Measurements from ENCODE around the gene TBX3. TPM values are rescaled to one million over a fixed set of nuclear protein-coding genes. Genes with fewer than 3 reads are reported as not detected.

Gene TBX3
- total RNA-seq, 1 donor from 2014 or later, result 102 TPM

DNA sequence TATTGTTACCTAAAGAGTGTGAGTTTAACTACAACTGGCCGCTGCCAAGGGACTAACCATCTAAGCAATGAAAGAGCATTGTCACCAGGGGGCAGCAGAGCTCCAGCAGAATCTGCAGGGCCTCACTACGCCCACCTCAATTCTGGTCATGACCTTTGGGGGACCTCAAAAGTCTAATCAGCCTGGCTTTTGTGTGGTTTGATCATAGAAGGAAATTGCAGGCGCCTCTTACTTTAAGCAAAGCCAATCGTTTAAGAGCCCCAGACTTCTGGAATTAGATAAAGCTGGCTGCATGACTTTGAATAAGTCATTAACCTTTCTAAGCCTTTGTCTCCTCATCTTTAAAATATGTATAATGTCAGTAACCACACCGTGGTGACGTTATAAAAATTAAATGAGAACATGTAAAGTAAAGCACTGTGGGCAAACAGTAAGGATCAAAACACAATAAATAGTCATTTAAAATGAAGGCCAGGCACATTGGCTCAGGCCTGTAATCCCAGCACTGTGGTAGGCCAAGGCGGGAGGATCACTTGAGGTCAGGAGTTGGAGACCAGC is 58.6 kb downstream of the TBX3 start:
- peak; percentile 76 for DNase-seq (ENCODE audit: extremely low spot score, unreplicated experiment)
- no peak overlapping the region for H3K4me3 Mint-ChIP-seq
- H3K27ac Mint-ChIP-seq, result no peak overlapping the region
- H3K36me3 Mint-ChIP-seq, result no peaks in the 10 kb centered on the region
- H3K9me3 Mint-ChIP-seq, result peaks cover 3% of the 10 kb centered on the region
- TF ChIP-seq CTCF (conservative IDR thresholded peaks at IDR 0.05), result peak; percentile 92
- H3K4me1 Mint-ChIP-seq (ENCODE audit: unreplicated experiment), result peaks cover 8% of the 10 kb centered on the region
- H3K27me3 Mint-ChIP-seq, result peaks cover 1% of the 10 kb centered on the region

DNA sequence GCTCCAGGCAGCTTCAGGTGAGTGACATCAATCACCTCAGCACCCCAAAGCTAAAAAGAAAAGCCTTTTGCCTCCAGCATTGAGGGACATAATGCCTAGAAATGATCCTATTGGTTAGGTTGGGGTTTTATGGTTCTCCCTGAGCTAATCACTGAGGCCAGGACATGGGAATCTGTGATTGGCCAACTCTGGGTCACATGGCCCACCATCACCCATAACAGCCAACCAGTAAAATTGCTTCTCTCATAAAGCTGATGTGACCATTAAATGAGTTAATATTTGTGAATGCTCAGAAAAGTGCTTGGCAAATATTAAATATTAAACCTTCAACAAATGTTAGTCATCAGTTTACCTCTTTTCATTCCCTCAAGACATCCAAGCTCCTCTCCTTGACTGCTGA is 60.2 kb downstream of the TBX3 start:
- H3K4me1 Mint-ChIP-seq (ENCODE audit: unreplicated experiment), result peaks cover 8% of the 10 kb centered on the region
- H3K27ac Mint-ChIP-seq, result no peak overlapping the region
- H3K9me3 Mint-ChIP-seq, result peaks cover 3% of the 10 kb centered on the region
- no peak for TF ChIP-seq CTCF (conservative IDR thresholded peaks at IDR 0.05)
- no peaks in the 10 kb centered on the region for H3K36me3 Mint-ChIP-seq
- DNase-seq (ENCODE audit: extremely low spot score, unreplicated experiment), result no peak
- no peak overlapping the region for H3K4me3 Mint-ChIP-seq
- no peaks in the 10 kb centered on the region for H3K27me3 Mint-ChIP-seq

Data from type B pancreatic cell (in vitro differentiated cells).